ENCODE results near the gene MEF2A.
A peak's percentile ranks its signal among the peaks of the same experiment; 100 is the strongest.

MEF2A gene

DNA sequence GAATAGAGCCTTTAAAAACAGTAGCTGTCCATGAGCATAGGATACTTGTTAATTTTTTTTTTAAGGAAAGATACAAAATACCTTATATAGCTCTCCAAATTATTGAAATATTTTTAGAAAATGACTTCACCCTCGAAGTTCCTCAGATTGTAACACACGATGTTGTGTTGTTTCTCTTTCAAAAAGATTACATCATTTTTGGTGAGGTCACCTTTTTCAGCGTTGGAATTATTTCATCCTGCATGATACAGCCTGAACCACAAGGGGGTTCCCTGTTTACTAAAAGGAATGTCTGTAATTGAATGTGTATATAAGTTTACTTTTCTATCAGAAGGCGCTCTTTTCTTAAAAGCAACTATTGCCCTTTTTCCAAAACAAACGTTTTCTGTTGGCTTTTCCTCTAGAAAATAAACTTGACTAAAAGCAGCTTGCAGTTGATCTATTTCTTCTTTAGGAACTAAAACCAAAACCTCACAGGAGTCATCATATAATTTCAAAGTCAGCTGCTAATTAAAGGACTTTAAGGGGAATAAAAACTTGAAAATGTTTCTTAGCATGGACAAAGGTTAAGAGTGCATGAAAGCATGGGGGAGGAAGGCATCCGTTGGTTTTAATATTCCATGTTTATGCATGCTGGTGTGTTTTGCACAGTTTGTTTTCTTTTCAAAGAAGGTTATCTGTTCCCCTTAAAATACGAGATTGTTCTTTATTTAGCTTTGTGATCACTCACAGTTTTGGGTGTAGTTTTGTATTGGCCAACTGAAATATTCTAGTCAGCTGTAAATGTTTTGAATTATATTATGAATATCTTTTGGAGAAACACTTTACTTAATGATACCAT lies 138.0 kb downstream of the MEF2A start:
- DNase-seq (ENCODE audit: low spot score), result peak; percentile 72

DNA sequence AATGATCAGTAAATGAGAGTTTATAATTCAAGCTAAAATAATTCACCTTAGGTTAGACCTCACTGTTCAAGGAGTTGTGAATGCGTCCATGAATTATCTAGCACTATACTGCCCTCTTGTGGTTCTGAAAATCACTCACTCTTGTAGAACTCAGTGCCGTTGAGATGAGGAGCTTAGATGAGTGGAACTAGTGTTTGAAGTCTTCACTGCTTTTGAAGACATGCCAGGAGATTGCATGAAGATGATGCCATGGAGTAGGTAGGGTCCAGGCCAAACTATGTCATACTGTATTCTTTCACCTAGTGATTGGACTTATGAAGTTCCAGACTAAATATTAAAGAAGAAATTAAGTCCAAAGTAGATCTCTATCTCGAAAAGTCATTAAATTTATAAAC lies 138.7 kb downstream of the MEF2A start:
- peak; percentile 54 for DNase-seq (ENCODE audit: low spot score)

DNA sequence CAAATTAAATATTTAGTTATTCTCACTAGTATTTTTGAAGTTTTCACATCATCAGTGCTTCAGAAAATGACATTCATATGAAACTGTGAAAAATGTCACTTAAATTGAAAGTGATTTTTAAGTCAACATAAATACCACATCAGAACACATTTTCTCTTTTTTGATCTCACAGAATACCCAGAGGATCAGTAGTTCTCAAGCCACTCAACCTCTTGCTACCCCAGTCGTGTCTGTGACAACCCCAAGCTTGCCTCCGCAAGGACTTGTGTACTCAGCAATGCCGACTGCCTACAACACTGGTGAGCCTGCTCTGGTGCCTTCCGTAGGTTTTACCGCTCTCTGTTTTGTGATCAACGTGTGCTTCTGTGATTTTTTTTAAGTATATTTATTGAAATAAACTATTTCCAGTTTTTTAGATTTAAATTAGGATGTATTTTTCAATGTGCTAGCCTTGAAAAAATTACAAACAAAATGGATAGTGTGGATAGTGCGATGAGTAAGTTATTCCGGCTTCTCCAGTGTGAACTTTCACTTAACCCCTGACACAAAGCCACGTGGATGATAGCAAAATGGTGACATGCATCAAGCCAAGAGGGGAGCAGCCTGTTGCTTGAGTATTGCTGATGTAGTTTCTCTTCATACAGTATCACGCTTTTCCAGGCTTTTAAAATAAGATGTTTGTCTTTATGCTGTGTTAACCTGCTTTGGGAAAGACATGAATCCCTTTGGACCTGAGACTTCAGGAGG lies 140.9 kb downstream of the MEF2A start:
- DNase-seq (ENCODE audit: low spot score), result no peak

GRCh38 chr15:99707473-99708270 lies 141.9 kb downstream of the MEF2A start:
- peak; percentile 51 for DNase-seq (ENCODE audit: low spot score)

DNA sequence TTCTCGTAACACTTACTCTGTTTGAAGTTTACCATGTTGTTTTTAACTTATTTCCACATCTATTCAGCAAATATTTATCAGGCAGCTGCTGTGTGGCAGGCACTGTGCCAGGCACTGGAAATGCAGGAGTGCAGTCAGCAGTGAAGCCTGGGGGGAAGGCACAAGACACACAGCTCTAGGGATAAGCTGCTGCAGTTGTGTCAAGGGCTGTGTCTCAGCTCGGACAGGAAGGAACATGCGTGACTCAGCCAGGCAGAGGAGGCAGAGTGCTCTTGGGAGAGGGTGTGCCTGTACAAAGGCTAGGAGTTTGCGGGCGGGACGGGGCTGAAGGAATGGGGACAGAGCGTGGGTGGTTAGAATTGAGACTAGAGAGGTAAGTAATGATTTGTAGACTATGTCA lies 142.8 kb downstream of the MEF2A start:
- peak; percentile 91 for DNase-seq (ENCODE audit: low spot score)

DNA sequence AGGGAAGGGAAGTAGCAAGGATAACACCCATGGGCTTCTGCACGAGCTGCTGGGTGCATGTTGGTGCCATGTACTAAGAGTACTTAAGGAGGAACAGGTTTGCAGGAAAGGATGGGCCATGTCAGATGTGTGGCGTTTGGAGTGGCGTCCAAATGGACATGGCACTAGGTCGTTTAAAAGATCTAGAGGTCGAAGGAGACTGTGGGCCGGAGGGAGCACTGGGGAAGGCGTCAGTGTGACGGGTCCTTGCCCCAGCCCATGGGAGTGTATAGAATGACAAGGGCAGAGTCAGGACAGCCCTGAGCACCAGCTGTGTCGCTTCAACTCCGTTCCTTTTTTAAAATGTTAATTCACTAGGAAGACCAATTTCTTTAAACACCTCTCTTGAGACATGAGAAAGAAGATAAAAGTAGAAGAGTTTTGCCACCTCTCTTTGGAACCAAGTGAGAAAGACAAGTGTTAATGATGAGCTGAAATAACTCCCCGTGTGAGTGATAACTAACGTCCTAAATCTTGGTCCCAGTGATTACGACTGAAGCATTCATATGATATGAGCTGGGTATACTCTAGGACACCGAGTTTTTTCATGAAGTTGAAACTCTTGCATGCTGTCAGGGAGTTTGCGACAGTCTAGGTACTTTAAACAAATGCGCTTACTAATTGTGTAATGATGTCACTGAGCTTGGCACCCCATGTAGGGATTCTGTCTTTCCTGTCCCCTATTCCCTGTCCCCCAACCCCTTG lies 143.6 kb downstream of the MEF2A start:
- DNase-seq (ENCODE audit: low spot score), result no peak

DNA sequence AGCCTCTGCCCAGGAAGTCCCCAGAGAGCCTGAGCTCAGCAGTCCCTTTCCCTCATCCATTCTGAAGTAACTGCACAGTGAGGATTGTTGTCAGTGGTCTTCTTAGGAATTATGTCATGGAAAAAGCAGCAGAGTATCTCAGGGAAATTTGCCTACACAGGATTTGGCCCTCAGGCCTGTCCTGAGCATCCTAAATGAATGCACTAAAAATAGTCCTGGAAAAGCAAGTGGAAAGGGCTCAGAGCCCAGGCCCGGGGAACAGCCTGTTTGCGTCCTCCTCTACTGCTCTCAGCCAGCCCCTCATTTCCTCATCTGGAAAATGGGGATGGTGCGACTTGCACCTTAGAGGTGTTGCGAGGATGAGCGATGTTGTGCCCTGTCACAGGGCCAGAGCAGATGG lies 145.8 kb downstream of the MEF2A start:
- no peak for DNase-seq (ENCODE audit: low spot score)

GRCh38 chr15:99712415-99712814 lies 146.6 kb downstream of the MEF2A start:
- no peak for DNase-seq (ENCODE audit: low spot score)

- DNase-seq (ENCODE audit: low spot score), result no peak
These were observed 150.8 kb downstream of the MEF2A start for GRCh38 chr15:99716540-99717095.

GRCh38 chr15:99717161-99718009 lies 151.6 kb downstream of the MEF2A start:
- no peak for DNase-seq (ENCODE audit: low spot score)

DNA sequence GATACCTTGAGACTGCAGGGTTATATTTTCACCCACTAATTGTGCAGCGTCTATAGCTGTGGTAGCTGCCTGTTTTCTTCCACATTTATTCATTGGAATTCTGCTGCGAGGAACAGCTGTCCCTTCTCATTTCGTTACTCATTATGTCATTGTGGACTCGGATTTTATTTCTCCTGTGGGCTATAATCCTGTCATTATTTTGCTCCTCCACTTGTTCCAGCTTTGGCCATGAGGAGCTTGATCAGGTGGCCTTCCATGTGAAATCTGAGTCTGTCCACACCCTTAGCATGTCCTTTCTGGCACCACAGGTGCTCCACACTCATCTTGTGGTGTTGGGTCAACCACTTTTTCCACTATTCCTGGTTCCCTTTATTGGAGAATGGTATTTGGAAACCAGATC lies 152.6 kb downstream of the MEF2A start:
- no peak for DNase-seq (ENCODE audit: low spot score)

- DNase-seq (ENCODE audit: low spot score), result peak; percentile 60
These were observed 153.3 kb downstream of the MEF2A start for GRCh38 chr15:99719096-99719541.

GRCh38 chr15:99720533-99720932 lies 154.7 kb downstream of the MEF2A start:
- no peak for DNase-seq (ENCODE audit: low spot score)

GRCh38 chr15:99721104-99721778 lies 155.5 kb downstream of the MEF2A start:
- no peak for DNase-seq (ENCODE audit: low spot score)

DNA sequence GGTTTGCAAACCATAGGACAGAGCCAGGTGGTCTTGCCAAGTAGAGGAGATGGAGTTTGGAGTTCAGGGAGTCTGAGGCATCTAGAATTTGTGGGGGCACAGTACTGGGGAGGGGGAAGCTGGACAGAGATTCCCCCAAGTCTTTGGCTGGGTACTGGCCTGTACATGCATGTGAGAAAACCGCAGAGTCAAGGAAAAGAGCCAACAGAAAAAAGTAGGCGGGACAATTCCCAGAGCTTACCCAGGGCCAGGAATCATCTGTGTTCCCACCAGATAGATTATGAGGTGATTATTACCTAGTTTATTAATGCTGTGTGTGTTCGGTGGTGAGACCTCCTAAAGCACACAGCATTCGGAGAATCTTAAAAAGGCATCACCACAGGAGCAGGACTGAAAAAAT lies 156.1 kb downstream of the MEF2A start:
- DNase-seq (ENCODE audit: low spot score), result no peak

DNA sequence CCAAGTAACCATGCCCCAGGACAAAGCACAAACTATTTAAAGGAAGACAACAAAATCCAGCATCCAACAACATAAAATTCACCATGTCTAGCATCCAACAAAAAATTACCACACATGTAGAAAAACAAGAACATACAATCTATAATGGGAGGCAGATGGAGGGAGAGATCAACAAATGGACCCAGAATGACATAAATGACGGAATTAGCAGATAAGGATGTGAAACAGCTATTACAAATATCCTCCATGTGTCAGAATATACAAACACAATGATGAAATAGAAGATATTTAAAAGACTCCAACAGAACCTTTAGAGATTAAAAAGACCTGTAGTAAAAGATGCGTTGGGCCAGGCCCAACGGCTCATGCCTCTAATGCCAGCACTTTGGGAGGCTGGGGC lies 156.6 kb downstream of the MEF2A start:
- no peak for DNase-seq (ENCODE audit: low spot score)

GRCh38 chr15:99726333-99726732 lies 160.5 kb downstream of the MEF2A start:
- no peak for DNase-seq (ENCODE audit: low spot score)

GRCh38 chr15:99727330-99727729 lies 161.5 kb downstream of the MEF2A start:
- no peak for DNase-seq (ENCODE audit: low spot score)

DNA sequence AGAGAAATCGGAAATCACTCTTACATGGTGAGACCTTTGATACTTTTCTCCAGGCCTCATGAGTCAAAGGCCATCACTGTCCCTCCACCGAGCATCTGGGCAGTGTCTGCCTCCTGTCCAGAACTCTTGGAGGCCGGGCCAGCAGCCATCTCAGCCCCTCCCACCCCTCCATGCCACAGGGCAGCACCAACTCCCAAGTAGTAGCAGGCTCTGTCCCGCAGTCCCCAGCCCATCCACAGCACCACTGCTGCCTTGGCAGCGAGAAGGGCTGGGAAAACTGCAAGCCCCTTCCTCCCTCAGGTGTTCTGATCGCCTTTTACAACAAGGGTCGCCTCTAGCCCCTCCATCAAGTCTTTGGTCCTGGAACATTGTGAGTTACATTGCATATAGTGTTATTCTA lies 161.9 kb downstream of the MEF2A start:
- DNase-seq (ENCODE audit: low spot score), result no peak

GRCh38 chr15:99728916-99729315 lies 163.1 kb downstream of the MEF2A start:
- no peak for DNase-seq (ENCODE audit: low spot score)
